GM23248 (cell line): ENCODE measurements around the gene PDPK1.
"Not testable (repeated sequence)": the region's sequence is repeated elsewhere in the genome, so short reads cannot be mapped to it uniquely, and the experiment has no call there.

Source experiments
- EZH2 ChIP-seq: fragments of 200-600 bp; sonication (generic); IDR thresholded peaks from 2 replicates; pipeline ENCODE4 v1.6.1; 2018; ENCODE audit warnings: antibody characterized with exemption, mild to moderate bottlenecking; ENCODE audit not compliant: insufficient read depth, poor library complexity, severe bottlenecking
- EZH2phosphoT487 ChIP-seq: fragments of 200-600 bp; sonication (generic); IDR thresholded peaks from 2 replicates; pipeline ENCODE4 v1.6.1; 2018; ENCODE audit warnings: antibody characterized with exemption, moderate library complexity, mild to moderate bottlenecking, low read depth; ENCODE audit not compliant: insufficient read depth

DNA sequence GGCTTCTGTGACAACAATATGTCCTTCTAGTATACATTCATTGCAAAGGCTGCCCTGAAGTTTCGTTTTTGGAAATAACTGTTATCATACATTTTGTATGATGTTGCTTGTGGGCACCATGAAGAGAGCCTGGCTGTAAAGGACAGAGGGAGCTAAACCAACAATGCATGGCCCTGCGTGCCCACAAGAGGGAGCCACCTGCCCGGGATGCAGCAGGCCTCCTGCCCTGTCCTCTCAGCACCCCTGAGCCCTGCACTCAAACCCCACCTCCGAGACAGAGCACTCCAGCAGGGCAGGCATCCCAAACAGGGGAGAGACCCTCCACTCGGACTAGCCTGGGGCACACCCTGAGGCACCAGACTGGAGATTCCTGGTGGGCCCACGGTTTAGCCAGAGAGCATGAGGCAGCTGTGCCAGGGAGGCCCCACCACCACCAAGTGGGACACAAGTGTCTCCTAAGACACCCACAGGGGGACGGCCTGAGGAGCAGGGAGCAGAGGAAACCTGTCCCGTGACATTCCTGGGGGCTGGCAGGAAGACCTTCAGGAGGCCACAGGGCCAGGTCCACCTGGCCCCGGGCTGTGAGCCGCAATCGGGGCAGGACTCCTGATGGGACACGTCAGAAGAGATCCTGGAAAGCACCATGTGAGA, 101.4 kb downstream of the PDPK1 start:
- TF ChIP-seq EZH2, EZH2phosphoT487: not testable (repeated sequence)
